SK-N-SH (cell line): ENCODE data around the gene FADS1. TPM values are rescaled to one million over a fixed set of nuclear protein-coding genes. Genes with fewer than 3 reads are reported as not detected.

Source experiments
- CTCF ChIA-PET: fragments of 300-600, 350-600 bp; formaldehyde crosslinking; extraction: SDS; loops from one replicate; lab custom pipeline; 2021; lab: Yijun Ruan, JAX
- POLR2A ChIA-PET: fragments of 350-600 bp; sonication (Branson Sonifier 250); formaldehyde crosslinking; extraction: SDS; loops from one replicate; lab custom pipeline; 2020; ENCODE audit warnings: antibody characterized with exemption, inconsistent platforms; lab: Yijun Ruan, JAX
- DNase-seq: peaks from one replicate; pipeline ENCODE4 v3.0.0; 2012
- H2AFZ ChIP-seq: fragments of 200-600 bp; sonication (generic); 2 replicates; pipeline ENCODE4 v1.8.1; 2016; ENCODE audit warnings: antibody characterized with exemption, mild to moderate bottlenecking, low read depth
- H3F3A ChIP-seq: fragments of 200-600 bp; sonication (generic); replicated peaks from 2 replicates; pipeline ENCODE3; 2016; ENCODE audit warnings: antibody characterized with exemption, mild to moderate bottlenecking; ENCODE audit not compliant: insufficient read depth
- H3K27ac ChIP-seq, 2 experiments: fragments of 200-500 bp in 1 of 2; fragments of 200-600 bp in 1 of 2; sonication (Bioruptor generic) in 1 of 2; sonication (generic), shearing (Covaris generic) in 1 of 2; 2 replicates each; pipeline versions ENCODE4 v1.5.1 to v1.6.1; 2014 to 2016; ENCODE audit warnings: low read depth in 2 of 2, inconsistent platforms in 1 of 2, low read length in 1 of 2, mild to moderate bottlenecking in 1 of 2, mixed read lengths in 1 of 2
- H3K27me3 ChIP-seq: fragments of 200-600 bp; sonication (generic), shearing (Covaris generic); 2 replicates; pipeline ENCODE4 v1.6.1; 2016; ENCODE audit warnings: mixed run types; ENCODE audit not compliant: insufficient read depth
- H3K36me3 ChIP-seq, 2 experiments: fragments of 200-500 bp in 1 of 2; fragments of 200-600 bp in 1 of 2; sonication (Bioruptor generic) in 1 of 2; sonication (generic) in 1 of 2; replicated peaks in 1 of 2; 2 replicates each; pipeline versions ENCODE3 to v1.5.1; 2014 to 2016; ENCODE audit warnings: low read length in 1 of 2, mild to moderate bottlenecking in 1 of 2; ENCODE audit not compliant: insufficient read depth in 2 of 2, control insufficient read depth in 1 of 2
- H3K4me1 ChIP-seq, 2 experiments: fragments of 200-500 bp in 1 of 2; fragments of 200-600 bp in 1 of 2; sonication (Bioruptor generic) in 1 of 2; sonication (generic), shearing (Covaris generic) in 1 of 2; 2 replicates each; pipeline versions ENCODE4 v1.5.1 to v1.6.1; 2014 to 2016; ENCODE audit warnings: low read depth in 1 of 2, low read length in 1 of 2, mixed run types in 1 of 2; ENCODE audit not compliant: insufficient read depth in 2 of 2, control insufficient read depth in 1 of 2
- H3K4me2 ChIP-seq: fragments of 200-600 bp; sonication (generic), shearing (Covaris generic); 2 replicates; pipeline ENCODE4 v1.6.1; 2017; ENCODE audit warnings: mixed run types
- H3K4me3 ChIP-seq, 2 experiments: fragments of 200-500 bp in 1 of 2; fragments of 200-600 bp in 1 of 2; sonication (Bioruptor generic) in 1 of 2; sonication (generic), shearing (Covaris generic) in 1 of 2; 2 replicates each; pipeline versions ENCODE4 v1.5.1 to v1.8.1; 2014 to 2016; ENCODE audit warnings: low read depth in 2 of 2, inconsistent platforms in 1 of 2, low read length in 1 of 2, mild to moderate bottlenecking in 1 of 2, mixed read lengths in 1 of 2, moderate library complexity in 1 of 2
- H3K79me2 ChIP-seq: fragments of 200-600 bp; sonication (generic); 2 replicates; pipeline ENCODE4 v1.8.1; 2017; ENCODE audit warnings: mild to moderate bottlenecking; ENCODE audit not compliant: insufficient read depth
- H3K9ac ChIP-seq: fragments of 200-600 bp; sonication (generic); 2 replicates; pipeline ENCODE4 v1.6.1; 2017; ENCODE audit warnings: mixed run types
- H3K9me2 ChIP-seq: fragments of 200-600 bp; sonication (generic); 2 replicates; pipeline ENCODE4 v1.6.1; 2017; ENCODE audit warnings: mixed run types
- H3K9me3 ChIP-seq: fragments of 200-600 bp; sonication (generic); 2 replicates; pipeline ENCODE4 v1.6.1; 2017; ENCODE audit warnings: mixed run types, mild to moderate bottlenecking, moderate library complexity
- H4K20me1 ChIP-seq: fragments of 200-600 bp; sonication (generic); 2 replicates; pipeline ENCODE4 v1.6.1; 2017; ENCODE audit warnings: mild to moderate bottlenecking, mixed run types; ENCODE audit not compliant: insufficient read depth
- CHD2 ChIP-seq: fragments of 150-350 bp; IDR thresholded peaks from 2 replicates; pipeline ENCODE4 v1.6.1; 2018; ENCODE audit warnings: low read length; ENCODE audit not compliant: partially characterized antibody
- EZH2phosphoT487 ChIP-seq: fragments of 200-600 bp; sonication (generic); IDR thresholded peaks from 2 replicates; pipeline ENCODE4 v1.6.1; 2017; ENCODE audit warnings: low read depth, mixed run types, mild to moderate bottlenecking, antibody characterized with exemption, moderate library complexity, borderline replicate concordance
- FOXM1 ChIP-seq: IDR thresholded peaks from 2 replicates; pipeline ENCODE4 v1.4.0; 2012; ENCODE audit warnings: low read depth, mild to moderate bottlenecking
- GABPA ChIP-seq: IDR thresholded peaks from 2 replicates; pipeline ENCODE4 v1.4.0; 2012; ENCODE audit warnings: low read depth, mild to moderate bottlenecking
- JUND ChIP-seq: IDR thresholded peaks from 2 replicates; pipeline ENCODE4 v1.4.0; 2012
- NFIC ChIP-seq: IDR thresholded peaks from 2 replicates; pipeline ENCODE4 v1.4.0; 2012; ENCODE audit warnings: borderline replicate concordance
- POLR2AphosphoS5 ChIP-seq: IDR thresholded peaks from 2 replicates; pipeline ENCODE4 v1.6.1; 2012; ENCODE audit warnings: low read depth, low read length
- REST ChIP-seq: IDR thresholded peaks from 2 replicates; pipeline ENCODE4 v1.6.1; 2012; ENCODE audit warnings: mild to moderate bottlenecking, low read depth, low read length, moderate library complexity
- RFX5 ChIP-seq: IDR thresholded peaks from 2 replicates; pipeline ENCODE4 v1.6.1; 2012; ENCODE audit warnings: mild to moderate bottlenecking, improper control_type of control experiment, low read length
- TEAD4 ChIP-seq: IDR thresholded peaks from 2 replicates; pipeline ENCODE4 v1.4.0; 2012; ENCODE audit warnings: mild to moderate bottlenecking, borderline replicate concordance; ENCODE audit not compliant: insufficient read depth
- ZBTB33 ChIP-seq: IDR thresholded peaks from 2 replicates; pipeline ENCODE4 v1.4.0; 2012; ENCODE audit warnings: low read depth, borderline replicate concordance
- WGBS: methylation state at CpG from one replicate; pipeline ENCODE4 v1.1.6; 2017; ENCODE audit warnings: low lambda C conversion rate; 5-methylcytosine and 5-hydroxymethylcytosine counted together
- polyA plus RNA-seq, 3 experiments: library from polyadenylated mRNA; depleted of rRNA; stranded (reverse); fragments of >200 nt; gene quantifications; 2 replicates each; pipeline ENCODE4 v1.2.3, GENCODE V29; 2012
- TF ChIP-seq, protein P1 (sequence below): IDR thresholded peaks from 2 replicates; pipeline ENCODE4 v1.4.0; 2012; ENCODE audit warnings: low read depth, borderline replicate concordance
- TF ChIP-seq, protein P2 (sequence below): fragments of 150-350 bp; IDR thresholded peaks from 2 replicates; pipeline ENCODE4 v1.6.1; 2017; ENCODE audit warnings: antibody characterized with exemption, low read length, low read depth, borderline replicate concordance
- TF ChIP-seq, protein P3 (sequence below): fragments of 150-350 bp; IDR thresholded peaks from 2 replicates; pipeline ENCODE4 v1.6.1; 2016; ENCODE audit warnings: mild to moderate bottlenecking, low read depth, low read length

Gene FADS1
- polyA plus RNA-seq, 1 of the 3 experiments (the other 2 are of a cell fraction) = 20.6 TPM

DNA sequence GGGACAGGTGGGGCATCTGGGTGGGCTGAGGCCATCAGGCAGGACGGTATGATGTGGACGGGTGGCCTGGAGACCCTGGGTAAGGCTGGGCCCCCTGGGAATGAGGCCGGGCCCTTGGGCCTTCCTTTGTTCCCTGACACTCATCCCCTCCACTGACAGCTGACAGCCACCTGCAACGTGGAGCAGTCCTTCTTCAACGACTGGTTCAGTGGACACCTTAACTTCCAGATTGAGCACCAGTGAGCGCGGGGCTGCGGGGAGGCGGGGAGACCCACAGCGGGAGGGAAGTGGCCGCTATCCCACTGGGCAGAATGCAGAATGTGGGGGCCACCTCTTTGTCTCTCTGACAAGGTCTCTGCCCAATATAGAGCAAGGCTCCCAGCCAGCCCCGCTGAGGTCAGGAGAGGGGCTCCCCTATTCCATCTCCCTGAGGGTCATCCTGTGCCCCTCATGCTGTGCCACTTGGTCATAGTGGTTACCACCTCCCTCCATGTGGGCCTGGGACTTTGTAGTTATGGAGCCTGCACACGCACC lies 46.8 kb upstream of the FADS1 start:
- Histone ChIP-seq H3K9ac (no peak overlapping the region), H3K4me3 (no peak overlapping the region), H3K4me2 (no peak overlapping the region), H3K27ac (no peak overlapping the region), H3K4me1 (no peaks in the 10 kb centered on the region), H4K20me1 (no peaks in the 10 kb centered on the region), H3K79me2 (no peaks in the 10 kb centered on the region), H3K9me2 (no peaks in the 10 kb centered on the region), H2AFZ (no peak overlapping the region), H3F3A (no peaks in the 10 kb centered on the region), H3K9me3 (no peaks in the 10 kb centered on the region), H3K27me3 (no peaks in the 10 kb centered on the region), H3K36me3 (peaks cover 8 to 20% of the 10 kb centered on the region in 2 experiments)
- WGBS = 93% methylated on average over 12 of the region's 13 CpGs
- ChIA-PET CTCF (interaction anchor here (1.2 to 2.1 kb wide), 3 partner anchors 9 to 219 kb away, joined by 3 to 6 read pairs (median 5); partner anchors contain the start of gene FADS3), POLR2A (interaction anchor here (0.6 kb wide), 1 partner anchor 103 kb away, joined by 3 read pairs; no protein-coding TSS in a partner anchor)
- TF ChIP-seq RFX5 (no peak), ZBTB33 (no peak), NFIC (no peak), CHD2 (no peak)
- DNase-seq = no peak

DNA sequence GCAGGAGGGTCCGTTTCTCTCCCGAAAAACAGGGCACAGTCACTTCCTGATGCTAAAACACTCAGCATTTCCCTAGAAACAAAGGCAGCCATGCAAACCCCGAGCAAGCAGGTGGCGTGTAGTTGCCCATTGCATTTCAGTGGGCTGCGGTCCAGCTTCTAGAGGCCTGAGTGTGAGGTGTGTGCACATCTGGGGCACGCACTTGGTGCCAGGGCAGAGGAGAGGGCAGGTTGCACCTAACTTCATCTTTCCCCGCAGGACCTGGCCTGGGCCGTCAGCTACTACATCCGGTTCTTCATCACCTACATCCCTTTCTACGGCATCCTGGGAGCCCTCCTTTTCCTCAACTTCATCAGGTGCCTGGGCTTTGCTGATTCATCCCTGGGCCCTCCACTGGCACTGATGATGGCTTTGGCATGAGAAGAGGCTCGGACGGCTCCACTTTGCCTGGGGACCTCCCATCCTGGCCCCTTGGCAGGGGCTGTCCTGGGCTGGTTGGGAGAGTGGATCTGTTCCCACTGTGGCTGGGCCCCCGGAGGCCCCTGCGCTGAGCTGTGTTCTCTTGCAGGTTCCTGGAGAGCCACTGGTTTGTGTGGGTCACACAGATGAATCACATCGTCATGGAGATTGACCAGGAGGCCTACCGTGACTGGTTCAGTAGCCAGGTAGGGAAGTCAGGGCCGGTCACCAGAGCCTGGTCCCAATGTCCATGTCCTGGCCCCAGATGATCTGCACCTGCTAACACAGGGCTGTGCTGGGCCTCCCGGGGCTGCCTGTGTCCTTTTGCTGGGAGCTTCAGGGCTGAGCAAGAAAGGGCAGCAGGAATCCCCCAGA lies 46.1 kb upstream of the FADS1 start:
- no peak overlapping the region for H3K4me3 ChIP-seq
- H3K4me2 ChIP-seq = no peak overlapping the region
- DNase-seq = no peak
- POLR2A ChIA-PET = no interaction called here
- H3K4me1 ChIP-seq = no peaks in the 10 kb centered on the region
- H4K20me1 ChIP-seq = no peaks in the 10 kb centered on the region
- no peak overlapping the region for H3K27ac ChIP-seq
- peaks cover 12 to 20% of the 10 kb centered on the region in 2 experiments for H3K36me3 ChIP-seq
- WGBS = 91% methylated on average over 5 of the region's 18 CpGs
- H3K9me2 ChIP-seq = no peaks in the 10 kb centered on the region
- no peak overlapping the region for H2AFZ ChIP-seq
- H3K9me3 ChIP-seq = no peaks in the 10 kb centered on the region
- no peaks in the 10 kb centered on the region for H3F3A ChIP-seq
- CTCF ChIA-PET = interaction anchor here (0.6 to 1.7 kb wide), 4 partner anchors 9 to 86 kb away, joined by 3 to 5 read pairs (median 4); partner anchors contain the start of gene FADS3
- no peak overlapping the region for H3K9ac ChIP-seq
- H3K79me2 ChIP-seq = no peaks in the 10 kb centered on the region
- no peaks in the 10 kb centered on the region for H3K27me3 ChIP-seq
- TF ChIP-seq FOXM1 = no peak
- no peak for TF ChIP-seq NFIC
- no peak for TF ChIP-seq JUND
- no peak for TF ChIP-seq EZH2phosphoT487
- TF ChIP-seq, protein P1, sequence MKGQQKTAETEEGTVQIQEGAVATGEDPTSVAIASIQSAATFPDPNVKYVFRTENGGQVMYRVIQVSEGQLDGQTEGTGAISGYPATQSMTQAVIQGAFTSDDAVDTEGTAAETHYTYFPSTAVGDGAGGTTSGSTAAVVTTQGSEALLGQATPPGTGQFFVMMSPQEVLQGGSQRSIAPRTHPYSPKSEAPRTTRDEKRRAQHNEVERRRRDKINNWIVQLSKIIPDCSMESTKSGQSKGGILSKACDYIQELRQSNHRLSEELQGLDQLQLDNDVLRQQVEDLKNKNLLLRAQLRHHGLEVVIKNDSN = no peak
- TF ChIP-seq, protein P2, sequence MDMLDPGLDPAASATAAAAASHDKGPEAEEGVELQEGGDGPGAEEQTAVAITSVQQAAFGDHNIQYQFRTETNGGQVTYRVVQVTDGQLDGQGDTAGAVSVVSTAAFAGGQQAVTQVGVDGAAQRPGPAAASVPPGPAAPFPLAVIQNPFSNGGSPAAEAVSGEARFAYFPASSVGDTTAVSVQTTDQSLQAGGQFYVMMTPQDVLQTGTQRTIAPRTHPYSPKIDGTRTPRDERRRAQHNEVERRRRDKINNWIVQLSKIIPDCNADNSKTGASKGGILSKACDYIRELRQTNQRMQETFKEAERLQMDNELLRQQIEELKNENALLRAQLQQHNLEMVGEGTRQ = no peak
- no peak for TF ChIP-seq GABPA
- TF ChIP-seq, protein P3, sequence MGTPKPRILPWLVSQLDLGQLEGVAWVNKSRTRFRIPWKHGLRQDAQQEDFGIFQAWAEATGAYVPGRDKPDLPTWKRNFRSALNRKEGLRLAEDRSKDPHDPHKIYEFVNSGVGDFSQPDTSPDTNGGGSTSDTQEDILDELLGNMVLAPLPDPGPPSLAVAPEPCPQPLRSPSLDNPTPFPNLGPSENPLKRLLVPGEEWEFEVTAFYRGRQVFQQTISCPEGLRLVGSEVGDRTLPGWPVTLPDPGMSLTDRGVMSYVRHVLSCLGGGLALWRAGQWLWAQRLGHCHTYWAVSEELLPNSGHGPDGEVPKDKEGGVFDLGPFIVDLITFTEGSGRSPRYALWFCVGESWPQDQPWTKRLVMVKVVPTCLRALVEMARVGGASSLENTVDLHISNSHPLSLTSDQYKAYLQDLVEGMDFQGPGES = no peak
- no peak for TF ChIP-seq TEAD4
- no peak for TF ChIP-seq REST
- TF ChIP-seq POLR2AphosphoS5 = no peak
